ENCODE results near the gene FDX2. TPM values are rescaled to one million over a fixed set of nuclear protein-coding genes. Genes with fewer than 3 reads are reported as not detected.
A peak's percentile ranks its signal among the peaks of the same experiment; 100 is the strongest.

The FDX2 gene
- total and polyA plus RNA-seq, 2 of the 8 experiments (the other 6 are each of a cell fraction or from before 2014, with no cell fraction given), result 27.0 to 64.4 TPM

- Histone ChIP-seq H2BK12ac (ENCODE audit: low read depth, low read length) (peak overlapping the region; percentile 39; the same call in 1 of the 2 replicates), H3K4me3 (ENCODE audit: extremely low read depth in 1 of 4, insufficient read depth in 2 of 4, low read depth in 3 of 4, low read length in 4 of 4) (peak overlapping the region; percentile 38 to 67 (median 60)), H3K4me1 (replicated peaks in 1 of 4; ENCODE audit: control insufficient read depth in 3 of 4, insufficient read depth in 4 of 4, low read length in 3 of 4) (peaks cover 0 to 51% (median 24%) of the 10 kb centered on the region in 4 experiments; a peak in 6 of 7 replicates), H3K9ac (replicated peaks in 1 of 4; ENCODE audit: extremely low read depth in 1 of 4, low read depth in 3 of 4, low read length in 3 of 4) (no peak overlapping the region), H3K14ac (ENCODE audit: insufficient read length) (no peak overlapping the region), H2AK5ac (ENCODE audit: low read depth, low read length) (no peak overlapping the region), H2BK15ac (ENCODE audit: low read length) (peak overlapping the region; percentile 24; the same call in 1 of the 2 replicates), H3K27me3 (replicated peaks in 1 of 4; ENCODE audit: control insufficient read depth in 3 of 4, extremely low read depth in 1 of 4, insufficient read depth in 3 of 4, low read length in 3 of 4) (peaks cover 58 to 97% (median 87%) of the 10 kb centered on the region in 4 experiments), H3K79me1 (ENCODE audit: low read depth, low read length) (no peaks in the 10 kb centered on the region), H3K23me2 (ENCODE audit: low read depth, low read length) (peaks cover 39% of the 10 kb centered on the region; the same call in 1 of the 2 replicates), H3K23ac (ENCODE audit: insufficient read length) (no peak overlapping the region), H3K79me2 (ENCODE audit: control insufficient read depth in 1 of 2, insufficient read depth in 2 of 2, low read length in 2 of 2) (no peaks in the 10 kb centered on the region), H3K4ac (replicated peaks; ENCODE audit: insufficient read length, low read depth, low read length) (no peak overlapping the region), H4K91ac (replicated peaks; ENCODE audit: insufficient read length, low read length) (no peak overlapping the region), H3K9me3 (ENCODE audit: insufficient read depth in 2 of 2, low read depth in 1 of 2, low read length in 1 of 2) (no peaks in the 10 kb centered on the region), H2BK20ac (ENCODE audit: low read length) (no peak overlapping the region), H4K20me1 (replicated peaks in 1 of 2; ENCODE audit: control insufficient read depth in 1 of 2, insufficient read depth in 2 of 2, low read length in 2 of 2) (peaks cover 0 to 26% of the 10 kb centered on the region in 2 experiments), H3K27ac (ENCODE audit: low read depth, low read length) (no peak overlapping the region), H3K18ac (ENCODE audit: extremely low read depth, low read length) (no peak overlapping the region), H3K36me3 (ENCODE audit: control insufficient read depth in 2 of 4, insufficient read depth in 4 of 4, low read length in 3 of 4) (no peaks in the 10 kb centered on the region), H3K4me2 (ENCODE audit: insufficient read depth in 1 of 2, low read depth in 2 of 2, low read length in 2 of 2) (peak overlapping the region; percentile 81 to 100), H3K56ac (replicated peaks; ENCODE audit: insufficient read length, low read depth, low read length) (no peak overlapping the region), H4K8ac (ENCODE audit: extremely low read depth, insufficient read depth, low read length) (no peak overlapping the region; the same call in 1 of the 2 replicates), H4K5ac (ENCODE audit: insufficient read length, low read depth, low read length) (no peak overlapping the region), H2BK5ac (ENCODE audit: low read depth, low read length) (no peak overlapping the region; the same call in 1 of the 2 replicates), H2BK120ac (replicated peaks; ENCODE audit: low read depth, low read length) (no peak overlapping the region), H2AFZ (ENCODE audit: low read length) (no peak overlapping the region)
- WGBS, 2 experiments (ENCODE audit: extremely low coverage in 1 of 2, insufficient coverage in 1 of 2, insufficient read length in 1 of 2, insufficient replicate concordance in 2 of 2, low coverage in 1 of 2, low lambda C conversion rate in 2 of 2, missing lambda C conversion rate in 1 of 2), result 6% methylated on average over 49 of the region's 49 CpGs; no CpG with 5 or more reads in 1 of the 2 experiments
- DNase-seq (ENCODE audit: low read depth in 1 of 2, low spot score in 2 of 2) (peak in 1 of 2 experiments; percentile 55), FAIRE-seq (no peak)
- ChIA-PET POLR2A (ENCODE audit: partially characterized antibody) (interaction anchor here (0.8 to 2.2 kb wide), 6 partner anchors 15 to 52 kb away, joined by 3 to 8 read pairs (median 4); partner anchors contain the start of genes FDX2 and ICAM1), CTCF (ENCODE audit: partially characterized antibody) (interaction anchor here (0.6 to 3.7 kb wide), 13 partner anchors 14 to 132 kb away, joined by 3 to 29 read pairs (median 4); partner anchors contain the start of gene ICAM1)
- TF ChIP-seq SIN3A (conservative IDR thresholded peaks at IDR 0.05 in 1 of 2, IDR thresholded peaks at IDR 0.05 in 1 of 2; ENCODE audit: low read depth in 1 of 2, low read length in 2 of 2), result peak in 1 of 2 experiments; percentile 4; a peak in 1 of 4 replicates
- no peak for TF ChIP-seq ATF3 (IDR thresholded peaks at IDR 0.05; ENCODE audit: insufficient read depth, low read depth, low read length)
- peak; percentile 81; the same call in 1 of the 2 replicates for TF ChIP-seq SUZ12 (IDR thresholded peaks at IDR 0.05; ENCODE audit: low read length)
- TF ChIP-seq EP300 (IDR thresholded peaks at IDR 0.05; ENCODE audit: borderline replicate concordance in 1 of 2, low read depth in 2 of 2, low read length in 2 of 2), result no peak
- peak; percentile 69 for TF ChIP-seq EZH2 (IDR thresholded peaks at IDR 0.05; ENCODE audit: low read depth, low read length, severe bottlenecking)
- TF ChIP-seq TAF1 (IDR thresholded peaks at IDR 0.05; ENCODE audit: low read depth, low read length), result peak; percentile 19; the same call in 1 of the 2 replicates
These were observed 24.1 kb downstream of the FDX2 start for GRCh38 chr19:10291554-10292205.
